Activated T-helper 2 cell treated with anti-CD3 and anti-CD28 coated beads, Interferon-gamma antibody, Interleukin-2, Interleukin-4, amounts not matched to agents 10 μg/mL and 5 μg/mL and 100 μg/mL, durations not matched to agents 14 hours and 24 hours and 36 hours (primary cell): Measurements from ENCODE around the gene ACBD7. TPM values are rescaled to one million over a fixed set of nuclear protein-coding genes. Genes with fewer than 3 reads are reported as not detected.

ENCODE experiments used
- DNase-seq: peaks from one replicate; pipeline ENCODE4 v3.0.0; 2021; ENCODE audit warnings: low spot score
- H3K27ac Mint-ChIP-seq: one replicate; pipeline ENCODE4 v1.8.0; 2021; ENCODE audit warnings: mixed read lengths
- H3K27me3 Mint-ChIP-seq: one replicate; pipeline ENCODE4 v1.8.0; 2021; ENCODE audit warnings: low read depth, mixed read lengths
- H3K36me3 Mint-ChIP-seq: one replicate; pipeline ENCODE4 v1.8.0; 2021; ENCODE audit warnings: low read depth, mixed read lengths
- H3K4me1 Mint-ChIP-seq: one replicate; pipeline ENCODE4 v1.8.0; 2021; ENCODE audit warnings: low read depth, mixed read lengths
- H3K4me3 Mint-ChIP-seq: one replicate; pipeline ENCODE4 v1.8.0; 2021; ENCODE audit warnings: low read depth, mild to moderate bottlenecking, moderate library complexity, mixed read lengths
- H3K9me3 Mint-ChIP-seq: one replicate; pipeline ENCODE4 v1.8.0; 2021; ENCODE audit warnings: mixed read lengths
- intact Hi-C: fragments of 100-400 bp; cut with micrococcal nuclease; formaldehyde crosslinking; loops from one replicate; pipeline ENCODE4 v1.15.1; 2023
- total RNA-seq: library from RNA; stranded (reverse); gene quantifications from 2 replicates; pipeline ENCODE4 v1.2.3, GENCODE V29; 2022

Gene ACBD7
- total RNA-seq, 1 donor from 2014 or later, result 4.8 TPM

DNA sequence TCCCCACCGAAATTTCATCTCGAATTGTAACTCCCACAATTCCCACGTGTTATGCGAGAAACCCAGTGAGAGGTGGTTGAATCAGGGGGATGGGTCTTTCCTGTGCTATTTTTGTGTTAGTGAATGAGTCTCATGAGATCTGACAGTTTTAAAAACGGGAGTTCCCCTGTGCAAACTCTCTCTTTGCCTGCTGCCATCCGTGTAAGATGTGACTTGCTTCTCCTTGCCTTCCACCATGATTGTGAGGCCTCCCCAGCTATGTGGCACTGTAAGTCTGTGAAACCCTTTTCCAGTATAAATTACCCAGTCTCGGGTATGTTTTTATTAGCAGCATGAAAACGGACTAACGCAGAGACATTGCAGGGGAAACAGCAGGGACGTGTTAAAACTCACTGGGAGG, 50.2 kb downstream of the ACBD7 start:
- H3K27ac Mint-ChIP-seq, result no peak overlapping the region
- H3K4me3 Mint-ChIP-seq, result no peak overlapping the region
- intact Hi-C loops, result no loop called here
- no peaks in the 10 kb centered on the region for H3K27me3 Mint-ChIP-seq
- DNase-seq, result no peak
- peaks cover 3% of the 10 kb centered on the region for H3K9me3 Mint-ChIP-seq
- no peaks in the 10 kb centered on the region for H3K36me3 Mint-ChIP-seq
- peaks cover 6% of the 10 kb centered on the region for H3K4me1 Mint-ChIP-seq

DNA sequence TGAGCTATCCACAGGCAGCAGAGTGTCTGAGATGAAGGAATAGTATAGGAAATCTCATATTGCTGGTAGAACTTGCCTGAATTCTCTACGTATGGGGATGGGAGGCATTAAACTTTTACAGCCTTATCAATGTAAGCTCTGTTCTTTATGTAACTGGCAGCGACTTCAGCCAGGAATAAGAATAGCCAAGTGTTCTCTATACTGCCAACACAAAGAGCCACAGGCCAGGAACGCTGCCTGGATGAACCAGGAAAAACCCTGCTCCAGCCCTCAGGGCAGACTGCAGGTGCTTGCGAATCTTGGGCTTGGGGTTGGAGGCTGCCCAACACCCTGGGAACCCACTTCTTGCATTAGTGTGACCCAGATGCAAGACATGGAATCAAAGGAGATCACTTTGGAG, 50.9 kb downstream of the ACBD7 start:
- Mint-ChIP-seq H3K27ac (no peak overlapping the region), H3K4me3 (no peak overlapping the region), H3K4me1 (peaks cover 6% of the 10 kb centered on the region), H3K9me3 (no peaks in the 10 kb centered on the region), H3K27me3 (no peaks in the 10 kb centered on the region), H3K36me3 (no peaks in the 10 kb centered on the region)
- intact Hi-C loops, result no loop called here
- DNase-seq, result no peak

DNA sequence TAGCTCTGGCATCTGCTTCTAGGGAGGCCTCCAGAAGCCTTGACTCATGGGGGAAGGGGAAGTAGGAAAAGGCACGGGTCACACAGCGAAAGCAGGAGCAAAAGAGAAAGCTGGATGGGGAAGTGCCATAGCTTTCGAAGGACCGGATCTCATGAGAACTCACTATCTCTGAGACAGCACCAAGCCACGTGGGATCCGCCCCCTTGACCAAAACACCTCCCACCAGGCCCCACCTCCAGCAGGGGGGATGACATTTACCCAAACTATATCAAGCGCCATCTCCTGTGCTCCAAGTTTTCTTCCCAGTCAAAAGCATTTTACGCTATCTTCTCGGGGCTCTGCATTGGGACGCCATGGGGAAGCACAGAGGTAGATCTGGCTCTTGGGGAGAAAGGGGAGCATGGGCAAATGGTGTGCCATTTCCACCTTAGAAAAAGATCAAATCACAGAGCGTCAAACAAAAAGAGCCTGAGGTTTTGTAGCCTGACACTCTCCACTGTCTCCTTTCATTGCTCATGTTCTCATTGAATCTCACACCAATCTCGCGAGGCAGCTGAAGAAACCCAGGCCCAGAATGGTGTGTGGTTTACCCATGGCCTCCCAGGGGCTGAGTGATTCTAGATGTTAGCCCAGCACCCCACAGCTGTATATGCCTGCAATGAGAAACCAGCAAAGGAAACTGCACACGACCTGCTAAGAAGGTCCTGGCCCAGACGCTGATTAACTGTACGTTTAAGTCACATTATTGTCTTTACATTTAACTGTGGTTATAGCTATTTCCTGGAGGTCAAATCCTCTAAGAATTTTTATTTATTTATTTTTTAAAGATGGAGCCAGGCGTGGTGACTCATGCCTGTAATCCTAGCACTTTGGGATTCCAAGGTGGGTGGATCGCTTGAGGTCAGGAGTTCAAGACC, 52.9 kb downstream of the ACBD7 start:
- Mint-ChIP-seq H3K4me3 (no peak overlapping the region), H3K9me3 (no peaks in the 10 kb centered on the region), H3K27ac (no peak overlapping the region), H3K27me3 (no peaks in the 10 kb centered on the region), H3K4me1 (peaks cover 5% of the 10 kb centered on the region), H3K36me3 (no peaks in the 10 kb centered on the region)
- no peak for DNase-seq
- intact Hi-C loops, result no loop called here

DNA sequence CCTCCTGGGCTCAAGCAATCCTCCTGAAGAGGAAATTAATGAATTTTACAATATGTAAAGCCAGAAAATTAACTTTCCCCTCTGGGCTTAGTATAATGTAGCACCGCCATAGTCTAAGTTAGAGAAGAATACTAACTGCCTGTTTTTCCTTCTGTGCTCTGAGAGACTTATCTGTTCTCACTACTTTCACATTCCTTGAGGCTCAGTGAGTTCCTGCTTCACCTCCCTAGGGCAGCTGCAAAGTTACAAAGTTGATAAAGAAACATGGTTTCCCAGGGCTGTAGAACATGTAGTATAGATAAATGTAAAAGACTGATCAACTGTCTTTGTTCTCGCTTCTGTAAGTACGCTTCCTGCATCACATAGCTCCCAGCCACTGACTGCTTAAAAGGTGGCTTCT, 60.8 kb downstream of the ACBD7 start:
- Mint-ChIP-seq H3K4me3 (no peak overlapping the region), H3K9me3 (no peaks in the 10 kb centered on the region), H3K27me3 (peaks cover 1% of the 10 kb centered on the region), H3K36me3 (no peaks in the 10 kb centered on the region), H3K27ac (no peak overlapping the region), H3K4me1 (peaks cover 6% of the 10 kb centered on the region)
- intact Hi-C loops, result no loop called here
- DNase-seq, result no peak

Other genes starting within 250 kb of the ACBD7 start
- 44.0 and 45.0 TPM in 2 replicates for gene SUV39H2, start 209.9 kb downstream of the ACBD7 start, total RNA-seq
- gene DCLRE1C, start 134.7 kb downstream of the ACBD7 start, total RNA-seq, result 20.5 and 21.0 TPM in 2 replicates
- gene MEIG1, start 129.4 kb downstream of the ACBD7 start, total RNA-seq, result 0.62 TPM in 1 of 2 replicates, not detected in the other
- not detected in 2 replicates for gene OLAH, start 44.8 kb downstream of the ACBD7 start, total RNA-seq
- 19.4 and 20.3 TPM in 2 replicates for gene RPP38, start 8.6 kb upstream of the ACBD7 start, total RNA-seq
- 34.5 and 37.6 TPM in 2 replicates for gene NMT2, start 79.9 kb upstream of the ACBD7 start, total RNA-seq